DND-41 (cell line): ENCODE results near the gene GPR33.

Experiments used
- ATAC-seq: fragments of 200-7000 bp; cut with Tn5 transposase; 3 replicates; pipeline ENCODE4 v1.9.1; 2021; ENCODE audit warnings: low read depth; ENCODE audit not compliant: insufficient read depth
- DNase-seq: peaks from one replicate; pipeline ENCODE4 v3.0.0-alpha.2; 2020
- H2AFZ ChIP-seq: 2 replicates; pipeline ENCODE4 v1.6.0; 2012; ENCODE audit warnings: low read depth, low read length
- H3K27ac ChIP-seq: 2 replicates; pipeline ENCODE4 v1.5.1; 2012; ENCODE audit warnings: low read length, inconsistent platforms
- H3K27me3 ChIP-seq: fragments of 200-600 bp; sonication (generic); 2 replicates; pipeline ENCODE4 v1.6.0; 2012; ENCODE audit warnings: low read length, mild to moderate bottlenecking, inconsistent platforms; ENCODE audit not compliant: insufficient read depth, poor library complexity
- H3K36me3 ChIP-seq: 2 replicates; pipeline ENCODE4 v1.5.1; 2012; ENCODE audit warnings: low read length, inconsistent platforms; ENCODE audit not compliant: insufficient read depth
- H3K4me1 ChIP-seq: 2 replicates; pipeline ENCODE4 v1.5.1; 2012; ENCODE audit warnings: mild to moderate bottlenecking, low read length; ENCODE audit not compliant: insufficient read depth
- H3K4me2 ChIP-seq: 2 replicates; pipeline ENCODE4 v1.6.0; 2012; ENCODE audit warnings: mild to moderate bottlenecking, moderate library complexity, low read length, inconsistent platforms; ENCODE audit not compliant: insufficient read depth
- H3K4me3 ChIP-seq, 2 experiments: fragments of 200-600 bp in 1 of 2; shearing (Covaris generic) in 1 of 2; 2 replicates each; pipeline ENCODE4 v1.5.1; 2012 to 2016; ENCODE audit warnings: inconsistent platforms in 2 of 2, low read length in 2 of 2, mild to moderate bottlenecking in 2 of 2, low read depth in 1 of 2, moderate library complexity in 1 of 2
- H3K79me2 ChIP-seq: 2 replicates; pipeline ENCODE4 v1.6.0; 2012; ENCODE audit warnings: low read length, inconsistent platforms; ENCODE audit not compliant: insufficient read depth
- H3K9ac ChIP-seq: 2 replicates; pipeline ENCODE4 v1.6.0; 2012; ENCODE audit warnings: low read depth, mild to moderate bottlenecking, inconsistent platforms, low read length, moderate library complexity
- H3K9me3 ChIP-seq: 2 replicates; pipeline ENCODE4 v1.5.1; 2012; ENCODE audit warnings: low read length, moderate library complexity, mild to moderate bottlenecking, inconsistent platforms; ENCODE audit not compliant: insufficient read depth, severe bottlenecking
- H4K20me1 ChIP-seq: 2 replicates; pipeline ENCODE4 v1.6.0; 2012; ENCODE audit warnings: low read length; ENCODE audit not compliant: insufficient read depth
- CTCF ChIP-seq: IDR thresholded peaks from 2 replicates; pipeline ENCODE4 v1.5.1; 2012; ENCODE audit warnings: borderline replicate concordance, low read length, moderate library complexity, mild to moderate bottlenecking; ENCODE audit not compliant: poor library complexity, severe bottlenecking; ENCODE audit errors: extremely low read depth
- EZH2 ChIP-seq: IDR thresholded peaks from 3 replicates; pipeline ENCODE4 v1.6.1; 2012; ENCODE audit warnings: borderline replicate concordance, low read depth, mild to moderate bottlenecking, moderate library complexity, low read length, inconsistent platforms; ENCODE audit not compliant: severe bottlenecking

Gene GPR33

DNA sequence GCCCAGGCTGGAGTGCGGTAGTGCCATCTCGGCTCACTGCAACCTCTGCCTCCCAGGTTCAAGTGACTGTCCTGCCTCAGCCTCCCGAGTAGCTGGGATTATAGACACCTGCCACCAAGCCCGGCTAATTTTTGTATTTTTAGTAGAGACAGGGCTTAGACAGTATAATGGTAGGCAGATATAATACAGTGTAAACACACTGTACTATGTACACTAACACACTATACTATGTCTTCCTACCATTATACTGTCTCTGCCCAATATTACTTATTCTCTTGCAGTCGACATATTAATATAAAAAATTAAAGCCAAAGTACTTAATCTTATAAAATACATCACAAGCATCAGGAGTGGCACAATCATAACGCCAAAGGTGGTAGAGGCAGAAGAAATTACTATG lies 45.6 kb downstream of the GPR33 start:
- H3K27ac ChIP-seq, result no peak overlapping the region
- H3K36me3 ChIP-seq, result no peaks in the 10 kb centered on the region; the same call in 1 of the 2 replicates
- no peak overlapping the region for H3K4me3 ChIP-seq
- ATAC-seq (no peak), DNase-seq (no peak)
- H3K79me2 ChIP-seq, result no peaks in the 10 kb centered on the region
- H3K4me2 ChIP-seq, result no peak overlapping the region
- no peaks in the 10 kb centered on the region for H4K20me1 ChIP-seq
- H3K4me1 ChIP-seq, result no peaks in the 10 kb centered on the region
- H3K9ac ChIP-seq, result no peak overlapping the region
- no peak for TF ChIP-seq CTCF
- no peak for TF ChIP-seq EZH2
- no peaks in the 10 kb centered on the region for H3K9me3 ChIP-seq
- H3K27me3 ChIP-seq, result no peaks in the 10 kb centered on the region
- no peak overlapping the region for H2AFZ ChIP-seq

DNA sequence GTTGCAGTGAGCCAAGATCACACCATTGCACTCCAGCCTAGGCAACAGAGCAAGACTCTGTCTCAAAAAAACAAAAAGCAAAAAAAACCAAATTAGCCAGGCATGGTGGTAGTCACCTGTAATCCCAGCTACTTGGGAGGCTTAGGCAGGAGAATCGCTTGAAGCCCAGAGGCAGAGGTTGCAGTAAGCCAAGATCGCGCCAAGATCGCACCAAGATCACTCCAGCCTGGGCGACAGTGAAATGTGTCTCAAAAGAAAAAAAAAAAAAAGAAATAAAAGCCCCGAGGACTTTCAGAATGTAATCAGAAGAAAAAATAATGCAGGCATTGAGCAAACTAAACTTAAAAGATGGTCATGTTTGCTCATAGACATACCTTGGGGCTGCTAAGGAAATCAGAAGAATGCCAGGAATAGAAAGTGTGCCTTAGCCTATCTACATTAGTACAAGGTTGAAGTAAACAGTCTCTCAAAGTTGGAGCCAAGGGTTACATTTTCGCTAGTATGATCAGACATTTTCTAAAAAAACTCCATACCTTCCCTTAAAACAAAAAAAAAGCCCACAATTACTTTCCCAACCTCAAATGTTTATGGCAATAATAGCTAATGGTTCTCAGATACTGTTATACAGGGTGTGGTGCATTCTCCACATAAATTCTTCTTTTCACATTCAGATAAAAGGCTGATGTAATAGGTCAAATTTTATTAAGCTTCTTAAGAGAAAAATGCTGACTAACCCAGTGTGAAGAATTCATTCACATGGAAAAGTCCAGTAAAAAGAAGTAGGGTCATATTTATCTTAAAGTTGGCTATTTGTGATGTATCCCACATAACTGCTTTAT lies 46.3 kb downstream of the GPR33 start:
- no peak overlapping the region for H3K4me2 ChIP-seq
- H3K9ac ChIP-seq, result no peak overlapping the region

DNA sequence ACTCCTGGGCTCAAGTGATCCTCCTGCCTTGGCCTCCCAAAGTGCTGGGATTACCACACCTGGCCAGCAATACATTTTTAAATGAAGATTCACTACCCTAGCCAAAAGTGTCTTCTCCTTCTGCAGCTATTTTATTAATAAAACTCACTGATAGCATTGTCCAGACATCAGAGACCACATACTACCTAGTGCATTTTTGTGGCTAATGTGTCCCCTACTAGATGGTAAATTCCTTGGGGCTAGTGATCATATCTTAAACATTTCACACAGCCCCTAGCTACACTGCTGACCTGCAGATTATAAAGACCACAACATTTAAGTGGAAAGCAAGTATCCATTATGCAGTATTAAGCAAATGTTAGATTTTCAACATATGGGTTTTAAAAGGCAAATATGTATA lies 47.6 kb downstream of the GPR33 start:
- Histone ChIP-seq H3K36me3 (no peaks in the 10 kb centered on the region; the same call in 1 of the 2 replicates), H3K4me2 (no peak overlapping the region), H3K9ac (no peak overlapping the region), H3K4me1 (no peaks in the 10 kb centered on the region), H3K79me2 (no peaks in the 10 kb centered on the region), H4K20me1 (no peaks in the 10 kb centered on the region), H3K27ac (no peak overlapping the region), H3K4me3 (no peak overlapping the region), H3K9me3 (no peaks in the 10 kb centered on the region), H3K27me3 (no peaks in the 10 kb centered on the region), H2AFZ (no peak overlapping the region)
- TF ChIP-seq CTCF, result no peak
- TF ChIP-seq EZH2, result no peak
- DNase-seq, result no peak
- no peak for ATAC-seq

More for the DNA sequence above, 46.3 kb downstream of the GPR33 start:
- ATAC-seq (no peak), DNase-seq (no peak)
- Histone ChIP-seq H3K36me3 (no peaks in the 10 kb centered on the region; the same call in 1 of the 2 replicates), H2AFZ (no peak overlapping the region), H3K27me3 (no peaks in the 10 kb centered on the region), H3K9me3 (no peaks in the 10 kb centered on the region), H4K20me1 (no peaks in the 10 kb centered on the region), H3K79me2 (no peaks in the 10 kb centered on the region), H3K4me3 (no peak overlapping the region), H3K4me1 (no peaks in the 10 kb centered on the region), H3K27ac (no peak overlapping the region)
- TF ChIP-seq CTCF (no peak), EZH2 (no peak)
